ENCODE results near the gene MED12. TPM values are rescaled to one million over a fixed set of nuclear protein-coding genes. Genes with fewer than 3 reads are reported as not detected.

The MED12 gene
- total RNA-seq, 1 donor from 2014 or later = 27.0 TPM

DNA sequence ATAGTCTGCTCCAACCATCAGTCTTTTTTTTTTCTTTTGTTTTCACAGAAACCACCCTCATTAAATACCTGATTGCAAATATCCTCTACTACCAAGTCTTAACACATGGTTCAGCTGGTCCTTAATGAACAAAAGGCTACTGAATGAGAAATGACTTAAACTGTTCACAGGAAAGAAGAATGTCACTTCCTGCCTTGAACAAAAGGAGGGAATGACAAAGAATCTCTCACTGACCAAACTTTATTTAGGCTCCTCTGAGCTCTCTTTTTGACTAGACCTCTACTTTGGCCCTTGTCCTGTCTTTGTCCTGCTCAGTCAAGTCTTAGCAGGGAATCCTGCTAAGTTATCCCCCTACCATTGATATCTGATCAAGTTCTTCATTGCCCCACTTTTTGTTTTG is 72.9 kb downstream of the MED12 start:
- Mint-ChIP-seq H3K4me1 (peaks cover 9% of the 10 kb centered on the region), H3K27me3 (ENCODE audit: insufficient read depth, low read depth) (peaks cover 7% of the 10 kb centered on the region), H3K9me3 (peaks cover 14% of the 10 kb centered on the region), H3K27ac (no peak overlapping the region), H3K4me3 (no peak overlapping the region), H3K36me3 (no peaks in the 10 kb centered on the region)
- Histone ChIP-seq H3K4me1 (no peaks in the 10 kb centered on the region), H3F3A (ENCODE audit: low read depth) (no peaks in the 10 kb centered on the region), H3K4me3 (no peak overlapping the region), H3K27ac (no peak overlapping the region), H3K36me3 (no peaks in the 10 kb centered on the region), H3K27me3 (no peaks in the 10 kb centered on the region), H3K9ac (no peak overlapping the region), H4K20me1 (ENCODE audit: low read depth) (no peaks in the 10 kb centered on the region), H3K79me2 (ENCODE audit: low read depth) (no peaks in the 10 kb centered on the region), H3K4me2 (no peak overlapping the region), H2AFZ (replicated peaks) (no peak overlapping the region), H3K9me3 (ENCODE audit: low read depth) (no peaks in the 10 kb centered on the region)
- TF ChIP-seq EZH2 (IDR thresholded peaks at IDR 0.05) (no peak), EZH2phosphoT487 (IDR thresholded peaks at IDR 0.05) (no peak)
- TF ChIP-seq, protein P1, sequence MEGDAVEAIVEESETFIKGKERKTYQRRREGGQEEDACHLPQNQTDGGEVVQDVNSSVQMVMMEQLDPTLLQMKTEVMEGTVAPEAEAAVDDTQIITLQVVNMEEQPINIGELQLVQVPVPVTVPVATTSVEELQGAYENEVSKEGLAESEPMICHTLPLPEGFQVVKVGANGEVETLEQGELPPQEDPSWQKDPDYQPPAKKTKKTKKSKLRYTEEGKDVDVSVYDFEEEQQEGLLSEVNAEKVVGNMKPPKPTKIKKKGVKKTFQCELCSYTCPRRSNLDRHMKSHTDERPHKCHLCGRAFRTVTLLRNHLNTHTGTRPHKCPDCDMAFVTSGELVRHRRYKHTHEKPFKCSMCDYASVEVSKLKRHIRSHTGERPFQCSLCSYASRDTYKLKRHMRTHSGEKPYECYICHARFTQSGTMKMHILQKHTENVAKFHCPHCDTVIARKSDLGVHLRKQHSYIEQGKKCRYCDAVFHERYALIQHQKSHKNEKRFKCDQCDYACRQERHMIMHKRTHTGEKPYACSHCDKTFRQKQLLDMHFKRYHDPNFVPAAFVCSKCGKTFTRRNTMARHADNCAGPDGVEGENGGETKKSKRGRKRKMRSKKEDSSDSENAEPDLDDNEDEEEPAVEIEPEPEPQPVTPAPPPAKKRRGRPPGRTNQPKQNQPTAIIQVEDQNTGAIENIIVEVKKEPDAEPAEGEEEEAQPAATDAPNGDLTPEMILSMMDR (IDR thresholded peaks at IDR 0.05) = no peak
- no peak for DNase-seq (ENCODE audit: low spot score)

Small RNA genes within 50 kb of the gene (small RNA-seq; reads per million reads assigned to genes)
- gene CXorf65 = not detected

Other genes with a start within 250 kb of the MED12 start
- gene TEX11, start 209.9 kb upstream of the MED12 start, total RNA-seq (ENCODE audit: low replicate concordance) = 0.03 TPM in 1 of 2 replicates, not detected in the other
- gene SLC7A3, start 187.5 kb upstream of the MED12 start, total RNA-seq (ENCODE audit: low replicate concordance) = 24.5 and 33.1 TPM in 2 replicates
- 58.1 and 82.9 TPM in 2 replicates for gene SNX12, start 50.3 kb upstream of the MED12 start, total RNA-seq (ENCODE audit: low replicate concordance)
- 2.5 and 6.8 TPM in 2 replicates for gene FOXO4, start 22.7 kb upstream of the MED12 start, total RNA-seq (ENCODE audit: low replicate concordance)
- gene CXorf65, start 11.9 kb upstream of the MED12 start, total RNA-seq (ENCODE audit: low replicate concordance) = not detected in 2 replicates
- gene IL2RG, start 7.0 kb upstream of the MED12 start, total RNA-seq (ENCODE audit: low replicate concordance) = not detected in 2 replicates
- 10.0 and 16.0 TPM in 2 replicates for gene NLGN3, start 26.2 kb downstream of the MED12 start, total RNA-seq (ENCODE audit: low replicate concordance)
- gene GJB1, start 104.6 kb downstream of the MED12 start, total RNA-seq (ENCODE audit: low replicate concordance) = not detected in 2 replicates
- 50.8 and 85.8 TPM in 2 replicates for gene ZMYM3, start 135.5 kb downstream of the MED12 start, total RNA-seq (ENCODE audit: low replicate concordance)
- gene NONO, start 165.0 kb downstream of the MED12 start, total RNA-seq (ENCODE audit: low replicate concordance) = 890 and 916 TPM in 2 replicates
- 0.99 and 4.8 TPM in 2 replicates for gene ITGB1BP2, start 183.2 kb downstream of the MED12 start, total RNA-seq (ENCODE audit: low replicate concordance)
- 21.4 and 29.7 TPM in 2 replicates for gene TAF1, start 247.8 kb downstream of the MED12 start, total RNA-seq (ENCODE audit: low replicate concordance)